ENCODE results near the gene ATXN10. TPM values are rescaled to one million over a fixed set of nuclear protein-coding genes. Genes with fewer than 3 reads are reported as not detected.

Gene ATXN10
- total and polyA plus RNA-seq, 2 donors (not counting 1 experiment from before 2014, with no cell fraction given), result 52.3 to 95.5 TPM

GRCh38 chr22:45799291-45799690 is 127.7 kb downstream of the ATXN10 start:
- Mint-ChIP-seq H3K27me3 (no peaks in the 10 kb centered on the region), H3K27ac (no peak overlapping the region), H3K4me3 (no peak overlapping the region), H3K9me3 (ENCODE audit: insufficient read depth) (peaks cover 14% of the 10 kb centered on the region), H3K4me1 (no peaks in the 10 kb centered on the region)
- ChIA-PET POLR2A (no interaction called here), CTCF (no interaction called here)
- no peaks in the 10 kb centered on the region for H3K79me2 ChIP-seq (ENCODE audit: control insufficient read depth, insufficient read depth, low read length)
- no peak overlapping the region for H3K9ac ChIP-seq (ENCODE audit: low read length)
- no peaks in the 10 kb centered on the region for H3K27me3 ChIP-seq (replicated peaks in 1 of 4; ENCODE audit: control extremely low read depth in 1 of 4, control insufficient read depth in 3 of 4, insufficient read depth in 4 of 4, low read length in 3 of 4)
- H3K4me3 ChIP-seq (ENCODE audit: control extremely low read depth in 1 of 5, extremely low read depth in 1 of 5, insufficient read depth in 1 of 5, low read depth in 2 of 5, low read length in 4 of 5), result no peak overlapping the region
- no peaks in the 10 kb centered on the region for H3K4me1 ChIP-seq (ENCODE audit: control insufficient read depth in 2 of 2, insufficient read depth in 2 of 2, low read length in 2 of 2)
- WGBS (ENCODE audit: insufficient coverage), result no CpG with 5 or more reads among the region's 2 CpGs
- intact Hi-C loops (cut with micrococcal nuclease), result no loop called here
- TF ChIP-seq EZH2 (IDR thresholded peaks at IDR 0.05; ENCODE audit: borderline replicate concordance, insufficient read depth, low read depth, low read length, poor library complexity, severe bottlenecking) (no peak), CTCF (IDR thresholded peaks at IDR 0.05) (no peak)
- no peak overlapping the region for H2AFZ ChIP-seq (ENCODE audit: insufficient read depth, low read depth, low read length, poor library complexity, severe bottlenecking)
- H4K20me1 ChIP-seq (ENCODE audit: control insufficient read depth, insufficient read depth, low read length, poor library complexity, severe bottlenecking), result no peaks in the 10 kb centered on the region
- H3K36me3 ChIP-seq (replicated peaks in 1 of 2; ENCODE audit: control extremely low read depth in 1 of 2, control insufficient read depth in 1 of 2, extremely low read depth in 1 of 2, insufficient read depth in 2 of 2, low read length in 1 of 2), result peaks cover 0 to 11% of the 10 kb centered on the region in 2 experiments
- no peak overlapping the region for H3K27ac ChIP-seq (ENCODE audit: low read length in 2 of 2)
- peaks cover 7 to 23% (median 17%) of the 10 kb centered on the region in 3 donors for H3K9me3 ChIP-seq (ENCODE audit: control extremely low read depth in 1 of 3, control insufficient read depth in 2 of 3, insufficient read depth in 1 of 3, low read length in 2 of 3)
- H3K4me2 ChIP-seq (replicated peaks; ENCODE audit: low read depth, low read length, poor library complexity, severe bottlenecking), result no peak overlapping the region
- ATAC-seq (ENCODE audit: low read depth) (no peak), DNase-seq (no peak)

GRCh38 chr22:45802054-45802453 is 130.4 kb downstream of the ATXN10 start:
- H3K4me1 Mint-ChIP-seq, result no peaks in the 10 kb centered on the region
- Histone ChIP-seq H3K4me3 (ENCODE audit: control extremely low read depth in 1 of 5, extremely low read depth in 1 of 5, insufficient read depth in 1 of 5, low read depth in 2 of 5, low read length in 4 of 5) (no peak overlapping the region), H3K9ac (ENCODE audit: low read length) (no peak overlapping the region), H3K79me2 (ENCODE audit: control insufficient read depth, insufficient read depth, low read length) (no peaks in the 10 kb centered on the region), H3K36me3 (replicated peaks in 1 of 2; ENCODE audit: control extremely low read depth in 1 of 2, control insufficient read depth in 1 of 2, extremely low read depth in 1 of 2, insufficient read depth in 2 of 2, low read length in 1 of 2) (peaks cover 2 to 9% of the 10 kb centered on the region in 2 experiments), H4K20me1 (ENCODE audit: control insufficient read depth, insufficient read depth, low read length, poor library complexity, severe bottlenecking) (no peaks in the 10 kb centered on the region), H3K4me2 (replicated peaks; ENCODE audit: low read depth, low read length, poor library complexity, severe bottlenecking) (no peak overlapping the region), H3K4me1 (ENCODE audit: control insufficient read depth in 2 of 2, insufficient read depth in 2 of 2, low read length in 2 of 2) (no peaks in the 10 kb centered on the region), H3K9me3 (ENCODE audit: control extremely low read depth in 1 of 3, control insufficient read depth in 2 of 3, insufficient read depth in 1 of 3, low read length in 2 of 3) (peaks cover 0 to 1% (median 1%) of the 10 kb centered on the region in 3 donors), H2AFZ (ENCODE audit: insufficient read depth, low read depth, low read length, poor library complexity, severe bottlenecking) (no peak overlapping the region), H3K27me3 (replicated peaks in 1 of 4; ENCODE audit: control extremely low read depth in 1 of 4, control insufficient read depth in 3 of 4, insufficient read depth in 4 of 4, low read length in 3 of 4) (no peaks in the 10 kb centered on the region), H3K27ac (ENCODE audit: low read length in 2 of 2) (no peak overlapping the region)
- ATAC-seq (ENCODE audit: low read depth) (no peak), DNase-seq (no peak)
- H3K27me3 Mint-ChIP-seq, result no peaks in the 10 kb centered on the region
- ChIA-PET CTCF (interaction anchor here (0.6 kb wide), 1 partner anchor 56 kb away, joined by 3 read pairs; no protein-coding TSS in a partner anchor), POLR2A (no interaction called here)
- no CpG with 5 or more reads among the region's 4 CpGs for WGBS (ENCODE audit: insufficient coverage)
- TF ChIP-seq EZH2 (IDR thresholded peaks at IDR 0.05; ENCODE audit: borderline replicate concordance, insufficient read depth, low read depth, low read length, poor library complexity, severe bottlenecking) (no peak), CTCF (IDR thresholded peaks at IDR 0.05) (no peak)
- no peak overlapping the region for H3K27ac Mint-ChIP-seq
- peaks cover under 1% of the 10 kb centered on the region for H3K9me3 Mint-ChIP-seq (ENCODE audit: insufficient read depth)
- H3K4me3 Mint-ChIP-seq, result no peak overlapping the region
- intact Hi-C loops (cut with micrococcal nuclease), result no loop called here
